WTC11 (cell line): Measurements from ENCODE around the gene HDLBP. TPM values are rescaled to one million over a fixed set of nuclear protein-coding genes. Genes with fewer than 3 reads are reported as not detected.

Experiments used
- ATAC-seq: fragments of 200-7000 bp; cut with Tn5 transposase; 2 replicates; pipeline ENCODE4 v1.10.0; 2021; ENCODE audit warnings: mild to moderate bottlenecking, moderate library complexity
- CTCF ChIA-PET: fragments of 300-600 bp; sonication (Branson Sonifier 250); formaldehyde crosslinking; loops from one replicate; lab custom pipeline; 2021; ENCODE audit warnings: antibody characterized with exemption; lab: Charles Lee
- POLR2A ChIA-PET: fragments of 350-600 bp; sonication (Branson Sonifier 250); formaldehyde crosslinking; loops from one replicate; lab custom pipeline; 2021; ENCODE audit warnings: antibody characterized with exemption; lab: Charles Lee
- DNase-seq: peaks from one replicate; pipeline ENCODE4 v3.0.0; 2021; ENCODE audit warnings: low spot score
- H3K27ac Mint-ChIP-seq: 2 replicates; pipeline ENCODE4 v1.8.0; 2021; ENCODE audit warnings: mixed read lengths
- H3K27me3 Mint-ChIP-seq: 2 replicates; pipeline ENCODE4 v1.8.0; 2021; ENCODE audit warnings: low read depth, mild to moderate bottlenecking, moderate library complexity, mixed read lengths
- H3K36me3 Mint-ChIP-seq: 2 replicates; pipeline ENCODE4 v1.8.0; 2021; ENCODE audit warnings: mixed read lengths
- H3K4me1 Mint-ChIP-seq: 2 replicates; pipeline ENCODE4 v1.8.0; 2022; ENCODE audit warnings: mixed read lengths
- H3K4me3 Mint-ChIP-seq: 2 replicates; pipeline ENCODE4 v1.8.0; 2021; ENCODE audit warnings: mild to moderate bottlenecking, moderate library complexity, mixed read lengths
- H3K9me3 Mint-ChIP-seq: 2 replicates; pipeline ENCODE4 v1.8.0; 2021; ENCODE audit warnings: mixed read lengths
- AR ChIP-seq: fragments of 250-450 bp; sonication (Bioruptor Pico); IDR thresholded peaks from 2 replicates; pipeline ENCODE4 v1.9.0; 2021; ENCODE audit warnings: mild to moderate bottlenecking
- ATF3 ChIP-seq: sonication (generic); formaldehyde crosslinking; conservative IDR thresholded peaks from 2 replicates; pipeline ENCODE4 v1.8.1; 2022; ENCODE audit warnings: mild to moderate bottlenecking, missing genetic modification reagents
- E2F4 ChIP-seq: sonication (generic); formaldehyde crosslinking; IDR thresholded peaks from 2 replicates; pipeline ENCODE4 v1.8.1; 2022; ENCODE audit warnings: low read depth, mild to moderate bottlenecking, moderate library complexity, missing genetic modification reagents, borderline replicate concordance
- FOXK1 ChIP-seq: sonication (generic); formaldehyde crosslinking; IDR thresholded peaks from 2 replicates; pipeline ENCODE4 v1.8.0; 2022; ENCODE audit warnings: mild to moderate bottlenecking, moderate library complexity, missing genetic modification reagents
- FOXP1 ChIP-seq: sonication (generic); formaldehyde crosslinking; IDR thresholded peaks from 2 replicates; pipeline ENCODE4 v1.8.0; 2022; ENCODE audit warnings: missing genetic modification reagents, mild to moderate bottlenecking, moderate library complexity, borderline replicate concordance
- GTF2I ChIP-seq: fragments of 250-450 bp; sonication (Bioruptor Pico); conservative IDR thresholded peaks from 2 replicates; pipeline ENCODE4 v1.4.0; 2021; ENCODE audit warnings: mild to moderate bottlenecking
- HMGXB4 ChIP-seq: sonication (generic); formaldehyde crosslinking; IDR thresholded peaks from 2 replicates; pipeline ENCODE4 v1.8.1; 2023; ENCODE audit warnings: mild to moderate bottlenecking, moderate library complexity, missing genetic modification reagents
- MXD4 ChIP-seq: fragments of 250-450 bp; sonication (Bioruptor Pico); IDR thresholded peaks from 2 replicates; pipeline ENCODE4 v1.8.0; 2021; ENCODE audit warnings: mild to moderate bottlenecking, moderate library complexity, borderline replicate concordance
- NR2C2 ChIP-seq: sonication (generic); formaldehyde crosslinking; IDR thresholded peaks from 2 replicates; pipeline ENCODE4 v1.8.0; 2022; ENCODE audit warnings: mild to moderate bottlenecking, missing genetic modification reagents
- USF1 ChIP-seq: sonication (generic); formaldehyde crosslinking; IDR thresholded peaks from 2 replicates; pipeline ENCODE4 v1.8.0; 2022; ENCODE audit warnings: mild to moderate bottlenecking, missing genetic modification reagents
- ZBTB21 ChIP-seq: sonication (generic); formaldehyde crosslinking; IDR thresholded peaks from 2 replicates; pipeline ENCODE4 v1.8.1; 2023; ENCODE audit warnings: mild to moderate bottlenecking, missing genetic modification reagents, borderline replicate concordance
- ZNF416 ChIP-seq: fragments of 250-450 bp; sonication (Bioruptor Pico); IDR thresholded peaks from 2 replicates; pipeline ENCODE4 v1.9.0; 2021; ENCODE audit warnings: mild to moderate bottlenecking, inconsistent platforms
- ZNF512 ChIP-seq: sonication (generic); formaldehyde crosslinking; IDR thresholded peaks from 2 replicates; pipeline ENCODE4 v1.8.1; 2022; ENCODE audit warnings: missing genetic modification reagents, borderline replicate concordance
- ZNF532 ChIP-seq: fragments of 250-450 bp; sonication (Bioruptor Pico); IDR thresholded peaks from 2 replicates; pipeline ENCODE4 v1.9.0; 2021; ENCODE audit warnings: mild to moderate bottlenecking, borderline replicate concordance
- total RNA-seq: library from RNA; stranded (reverse); gene quantifications from 3 replicates; pipeline ENCODE4 v1.2.3, GENCODE V29; 2021

Gene HDLBP
- total RNA-seq, 1 experiment from 2014 or later = 368 TPM

GRCh38 chr2:241201445-241202267 lies 113.8 kb downstream of the HDLBP start (continued):
- no peak for TF ChIP-seq ZNF532 (CRISPR knock-in tag)
- no peak for TF ChIP-seq ATF3 (CRISPR knock-in tag)
- no peak for TF ChIP-seq NR2C2 (CRISPR knock-in tag)

- H3K27ac Mint-ChIP-seq = no peak overlapping the region
- 0 out of 2 replicates have a peak, but pooled peaks cover 3% of the 10 kb centered on the region for H3K4me1 Mint-ChIP-seq
- no peak for DNase-seq
- H3K36me3 Mint-ChIP-seq = no peaks in the 10 kb centered on the region
- no peak overlapping the region for H3K4me3 Mint-ChIP-seq
- H3K9me3 Mint-ChIP-seq = no peaks in the 10 kb centered on the region
- CTCF ChIA-PET = no interaction called here
- no peaks in the 10 kb centered on the region for H3K27me3 Mint-ChIP-seq
- ATAC-seq = no peak
- POLR2A ChIA-PET = no interaction called here
- TF ChIP-seq ZNF416 (CRISPR knock-in tag) (no peak), FOXK1 (CRISPR knock-in tag) (no peak), ZBTB21 (CRISPR knock-in tag) (no peak), USF1 (no peak), ZNF532 (CRISPR knock-in tag) (no peak), E2F4 (CRISPR knock-in tag) (no peak), AR (no peak), HMGXB4 (CRISPR knock-in tag) (no peak), ZNF512 (CRISPR knock-in tag) (no peak), MXD4 (CRISPR knock-in tag) (no peak), FOXP1 (CRISPR knock-in tag) (no peak), GTF2I (CRISPR knock-in tag) (no peak)
These were observed 114.6 kb downstream of the HDLBP start for GRCh38 chr2:241200822-241201395.
